GM10248 (cell line): Measurements from ENCODE around the gene AIG1.

Experiments
- CTCF ChIA-PET: fragments of 300-600 bp; sonication (Branson Sonifier 250); formaldehyde crosslinking; extraction: SDS; loops from one replicate; lab custom pipeline; 2021; ENCODE audit warnings: antibody characterized with exemption; lab: Yijun Ruan, JAX
- POLR2A ChIA-PET: fragments of 350-650 bp; sonication (Branson Sonifier 250); formaldehyde crosslinking; extraction: SDS; loops from one replicate; lab custom pipeline; 2020; ENCODE audit warnings: antibody characterized with exemption; lab: Yijun Ruan, JAX
- DNase-seq: peaks from one replicate; pipeline ENCODE4 v3.0.0; 2012; ENCODE audit errors: extremely low spot score
- TF ChIP-seq, protein P1 (sequence below): IDR thresholded peaks from 2 replicates; pipeline ENCODE4 v1.5.1; 2012; ENCODE audit warnings: mild to moderate bottlenecking, low read depth; ENCODE audit errors: extremely low read depth, missing control alignments, control extremely low read depth

AIG1 gene

GRCh38 chr6:143375022-143375585 is 314.4 kb downstream of the AIG1 start:
- TF ChIP-seq, protein P1, sequence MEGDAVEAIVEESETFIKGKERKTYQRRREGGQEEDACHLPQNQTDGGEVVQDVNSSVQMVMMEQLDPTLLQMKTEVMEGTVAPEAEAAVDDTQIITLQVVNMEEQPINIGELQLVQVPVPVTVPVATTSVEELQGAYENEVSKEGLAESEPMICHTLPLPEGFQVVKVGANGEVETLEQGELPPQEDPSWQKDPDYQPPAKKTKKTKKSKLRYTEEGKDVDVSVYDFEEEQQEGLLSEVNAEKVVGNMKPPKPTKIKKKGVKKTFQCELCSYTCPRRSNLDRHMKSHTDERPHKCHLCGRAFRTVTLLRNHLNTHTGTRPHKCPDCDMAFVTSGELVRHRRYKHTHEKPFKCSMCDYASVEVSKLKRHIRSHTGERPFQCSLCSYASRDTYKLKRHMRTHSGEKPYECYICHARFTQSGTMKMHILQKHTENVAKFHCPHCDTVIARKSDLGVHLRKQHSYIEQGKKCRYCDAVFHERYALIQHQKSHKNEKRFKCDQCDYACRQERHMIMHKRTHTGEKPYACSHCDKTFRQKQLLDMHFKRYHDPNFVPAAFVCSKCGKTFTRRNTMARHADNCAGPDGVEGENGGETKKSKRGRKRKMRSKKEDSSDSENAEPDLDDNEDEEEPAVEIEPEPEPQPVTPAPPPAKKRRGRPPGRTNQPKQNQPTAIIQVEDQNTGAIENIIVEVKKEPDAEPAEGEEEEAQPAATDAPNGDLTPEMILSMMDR = no peak
- CTCF ChIA-PET = interaction anchor here (1.1 kb wide), 1 partner anchor 23 kb away, joined by 3 read pairs; no protein-coding TSS in a partner anchor
- POLR2A ChIA-PET = no interaction called here
- DNase-seq = no peak

DNA sequence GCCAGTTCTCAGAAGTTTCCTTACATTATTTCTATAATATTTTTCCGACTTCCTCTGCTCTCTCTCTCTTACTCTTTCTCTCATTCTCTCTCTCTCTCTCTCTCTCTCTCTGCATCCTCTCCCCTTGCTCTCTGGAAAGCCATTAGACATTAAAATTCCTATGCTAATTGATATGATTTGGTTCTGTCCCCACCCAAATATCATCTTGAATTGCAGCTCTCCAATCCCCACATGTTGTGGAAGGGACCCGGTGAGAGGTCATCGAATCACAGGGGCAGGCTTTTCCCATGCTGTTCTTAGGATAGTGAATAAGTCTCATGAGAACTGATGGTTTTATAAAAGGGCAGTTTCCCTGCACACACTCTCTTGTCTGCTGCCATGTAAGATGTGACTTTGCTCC is 315.7 kb downstream of the AIG1 start:
- DNase-seq = no peak
- CTCF ChIA-PET = interaction anchor here (1.6 kb wide), 1 partner anchor 51 kb away, joined by 4 read pairs; no protein-coding TSS in a partner anchor
- POLR2A ChIA-PET = no interaction called here
- TF ChIP-seq, protein P1 = no peak

DNA sequence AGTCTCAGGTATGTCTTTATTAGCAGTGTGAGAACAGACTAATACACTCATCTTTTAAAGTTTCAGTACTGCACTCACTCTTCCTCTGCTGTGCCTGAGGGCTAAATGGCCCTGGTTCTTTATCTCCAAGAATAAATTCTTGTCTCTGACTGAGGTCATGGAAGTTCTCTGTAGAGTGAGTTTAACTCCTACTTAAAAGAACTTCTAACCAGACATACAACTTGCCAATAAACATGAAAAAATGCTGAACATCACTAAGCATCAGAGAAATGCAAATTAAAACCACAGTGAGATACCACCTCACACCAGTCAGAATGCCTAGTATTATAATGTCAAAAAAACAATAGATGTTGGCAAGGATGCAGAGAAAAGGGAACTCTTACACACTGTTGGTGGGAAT is 316.2 kb downstream of the AIG1 start:
- TF ChIP-seq, protein P1 = no peak
- DNase-seq = no peak
- ChIA-PET CTCF (interaction anchor here (1.3 to 1.6 kb wide), 2 partner anchors 29 to 50 kb away, joined by 3 to 4 read pairs; no protein-coding TSS in a partner anchor), POLR2A (no interaction called here)

GRCh38 chr6:143385636-143386035 is 324.9 kb downstream of the AIG1 start:
- TF ChIP-seq, protein P1 = no peak
- CTCF ChIA-PET = interaction anchor here (1.3 to 3.8 kb wide), 3 partner anchors 11 to 42 kb away, joined by 3 to 15 read pairs (median 4); no protein-coding TSS in a partner anchor
- DNase-seq = no peak
- POLR2A ChIA-PET = no interaction called here

DNA sequence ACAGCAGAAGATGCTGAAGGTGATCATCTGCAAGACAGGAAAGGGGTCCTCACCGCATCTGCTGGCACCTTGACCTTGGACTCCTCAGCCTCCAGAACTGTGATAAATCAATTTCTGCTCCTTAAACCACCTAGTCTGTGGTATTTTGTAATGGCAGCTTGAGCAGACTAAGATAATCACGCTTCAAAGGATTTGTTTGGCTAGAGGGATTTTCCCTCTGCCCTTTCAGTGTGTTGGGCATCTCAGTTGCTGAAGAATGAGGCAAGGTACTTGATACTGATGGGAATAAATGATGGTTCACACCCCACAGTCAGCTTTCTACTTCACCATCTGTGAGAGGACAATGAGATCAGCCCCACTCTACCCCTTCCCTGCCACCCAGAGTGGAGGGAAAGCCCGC is 329.6 kb downstream of the AIG1 start:
- DNase-seq = no peak
- TF ChIP-seq, protein P1 = no peak
- ChIA-PET CTCF (no interaction called here), POLR2A (no interaction called here)
